ENCODE measurements around the gene REG3G.
"Not testable (repeated sequence)": the region's sequence is repeated elsewhere in the genome, so short reads cannot be mapped to it uniquely, and the experiment has no call there.

REG3G gene

GRCh38 chr2:79016342-79016741, 9.2 kb upstream of the REG3G start:
- DNase-seq (ENCODE audit: low read depth): no peak

GRCh38 chr2:79026061-79026460, 559 bp downstream of the REG3G start:
- DNase-seq (ENCODE audit: low read depth): no peak

- no peak for DNase-seq (ENCODE audit: low read depth)
Measured at GRCh38 chr2:79039944-79040343, 14.4 kb downstream of the REG3G start.

- DNase-seq (ENCODE audit: low read depth): no peak
Measured at GRCh38 chr2:79041032-79041448, 15.5 kb downstream of the REG3G start.

- DNase-seq (ENCODE audit: low read depth): not testable (repeated sequence)
Measured at GRCh38 chr2:79053486-79053885, 28.0 kb downstream of the REG3G start.

GRCh38 chr2:79054769-79055168, 29.3 kb downstream of the REG3G start:
- not testable (repeated sequence) for DNase-seq (ENCODE audit: low read depth)

GRCh38 chr2:79065201-79065600, 39.7 kb downstream of the REG3G start:
- DNase-seq (ENCODE audit: low read depth): no peak

GRCh38 chr2:79071078-79071477, 45.6 kb downstream of the REG3G start:
- DNase-seq (ENCODE audit: low read depth): no peak
